Calu3 (cell line): ENCODE data around the gene ADGRV1. TPM values are rescaled to one million over a fixed set of nuclear protein-coding genes. Genes with fewer than 3 reads are reported as not detected.
A peak's percentile ranks its signal among the peaks of the same experiment; 100 is the strongest.

Experiments
- BruUV-seq: library from RNA; stranded (reverse); fragments of 400-500 nt; replicated peaks from 2 replicates; lab custom pipeline; 2021; lab: Mats Ljungman, UMichigan
- CTCF ChIA-PET: fragments of 300-600 bp; sonication (Branson Sonifier 250); formaldehyde crosslinking; loops from one replicate; lab custom pipeline; 2022; ENCODE audit warnings: antibody characterized with exemption; lab: Charles Lee
- DNase-seq: peaks from one replicate; pipeline ENCODE4 v3.0.0; 2022
- H3K27ac Mint-ChIP-seq: one replicate; pipeline ENCODE4 v1.8.0; 2022; ENCODE audit warnings: mixed read lengths; ENCODE audit not compliant: unreplicated experiment
- H3K27me3 Mint-ChIP-seq: one replicate; pipeline ENCODE4 v1.8.0; 2022; ENCODE audit warnings: mixed read lengths; ENCODE audit not compliant: unreplicated experiment
- H3K36me3 Mint-ChIP-seq: one replicate; pipeline ENCODE4 v1.8.0; 2022; ENCODE audit warnings: mild to moderate bottlenecking, moderate library complexity, mixed read lengths; ENCODE audit not compliant: insufficient read depth, unreplicated experiment
- H3K4me1 Mint-ChIP-seq: one replicate; pipeline ENCODE4 v1.8.0; 2022; ENCODE audit warnings: mild to moderate bottlenecking, low read depth, mixed read lengths; ENCODE audit not compliant: unreplicated experiment
- H3K4me3 Mint-ChIP-seq: one replicate; pipeline ENCODE4 v1.8.0; 2022; ENCODE audit warnings: mild to moderate bottlenecking, low read depth, moderate library complexity, mixed read lengths; ENCODE audit not compliant: unreplicated experiment
- H3K9me3 Mint-ChIP-seq: one replicate; pipeline ENCODE4 v1.8.0; 2022; ENCODE audit warnings: low read depth, mixed read lengths; ENCODE audit not compliant: unreplicated experiment
- CTCF ChIP-seq: fragments of 200-600 bp; IDR thresholded peaks from one replicate; pipeline ENCODE4 v1.8.0; 2022; ENCODE audit warnings: antibody characterized with exemption; ENCODE audit not compliant: unreplicated experiment
- intact Hi-C: fragments of 100-400 bp; cut with micrococcal nuclease; formaldehyde crosslinking; loops from one replicate; pipeline ENCODE4 v1.10.0; 2022; ENCODE audit not compliant: unreplicated experiment
- total RNA-seq: library from RNA; stranded (reverse); gene quantifications from 2 replicates; pipeline ENCODE4 v1.2.3, GENCODE V29; 2022

Gene ADGRV1
- total RNA-seq, 1 experiment from 2014 or later: 1.8 TPM

- no peaks in the 10 kb centered on the region for H3K36me3 Mint-ChIP-seq
- no peaks in the 10 kb centered on the region for H3K27me3 Mint-ChIP-seq
- DNase-seq: peak; percentile 5
- no peak overlapping the region for H3K4me3 Mint-ChIP-seq
- no peak for TF ChIP-seq CTCF
- BruUV-seq: no TSS peak
- intact Hi-C loops: no loop called here
- CTCF ChIA-PET: no interaction called here
- peaks cover 39% of the 10 kb centered on the region for H3K4me1 Mint-ChIP-seq
- no peaks in the 10 kb centered on the region for H3K9me3 Mint-ChIP-seq
- H3K27ac Mint-ChIP-seq: peak overlapping the region; percentile 27
These were observed 612.7 kb downstream of the ADGRV1 start for GRCh38 chr5:91171322-91171721.

GRCh38 chr5:91174396-91174795 lies 615.8 kb downstream of the ADGRV1 start:
- Mint-ChIP-seq H3K36me3 (no peaks in the 10 kb centered on the region), H3K4me3 (no peak overlapping the region), H3K27me3 (no peaks in the 10 kb centered on the region), H3K9me3 (no peaks in the 10 kb centered on the region), H3K4me1 (peaks cover 45% of the 10 kb centered on the region), H3K27ac (no peak overlapping the region)
- intact Hi-C loops: no loop called here
- DNase-seq: no peak
- BruUV-seq: no TSS peak
- CTCF ChIA-PET: no interaction called here
- no peak for TF ChIP-seq CTCF

- H3K9me3 Mint-ChIP-seq: no peaks in the 10 kb centered on the region
- H3K27me3 Mint-ChIP-seq: no peaks in the 10 kb centered on the region
- DNase-seq: no peak
- CTCF ChIA-PET: no interaction called here
- no peak overlapping the region for H3K27ac Mint-ChIP-seq
- TF ChIP-seq CTCF: no peak
- no peaks in the 10 kb centered on the region for H3K36me3 Mint-ChIP-seq
- H3K4me3 Mint-ChIP-seq: no peak overlapping the region
- no TSS peak for BruUV-seq
- intact Hi-C loops: no loop called here
- H3K4me1 Mint-ChIP-seq: peaks cover 32% of the 10 kb centered on the region
These were observed 617.1 kb downstream of the ADGRV1 start for GRCh38 chr5:91175708-91176107.

- intact Hi-C loops: no loop called here
- H3K27me3 Mint-ChIP-seq: no peaks in the 10 kb centered on the region
- DNase-seq: peak; percentile 30
- no peak for TF ChIP-seq CTCF
- no TSS peak for BruUV-seq
- no peak overlapping the region for H3K4me3 Mint-ChIP-seq
- H3K4me1 Mint-ChIP-seq: peaks cover 32% of the 10 kb centered on the region
- no peaks in the 10 kb centered on the region for H3K9me3 Mint-ChIP-seq
- H3K36me3 Mint-ChIP-seq: no peaks in the 10 kb centered on the region
- CTCF ChIA-PET: no interaction called here
- no peak overlapping the region for H3K27ac Mint-ChIP-seq
These were observed 617.9 kb downstream of the ADGRV1 start for GRCh38 chr5:91176288-91177016.
